Measurements from ENCODE around the gene RNF39. TPM values are rescaled to one million over a fixed set of nuclear protein-coding genes. Genes with fewer than 3 reads are reported as not detected.

RNF39 gene
- total and polyA plus RNA-seq, 2 of the 4 experiments (the other 2 are of a cell fraction) = not detected

DNA sequence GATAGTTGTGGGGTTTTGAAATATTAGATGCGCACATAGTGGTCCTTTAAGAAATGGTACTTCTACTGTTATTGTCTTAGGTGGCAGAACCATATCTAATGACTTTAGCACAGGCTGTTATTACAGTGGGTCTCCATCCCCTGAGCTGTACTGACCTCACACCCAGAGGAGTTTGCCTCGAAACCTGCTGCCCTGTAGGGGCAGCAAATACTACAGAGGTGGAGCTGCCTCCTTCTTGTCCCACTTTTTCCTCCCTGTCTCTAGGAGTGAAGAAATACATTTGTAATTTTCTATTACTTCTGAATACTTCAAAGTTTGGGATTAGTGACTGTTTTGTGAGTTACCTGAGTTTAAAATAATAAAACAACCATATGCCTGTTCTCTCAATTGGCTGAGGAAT lies 29.1 kb upstream of the RNF39 start:
- intact Hi-C loops (cut with micrococcal nuclease) = loop anchor here (5.0 kb wide), 1 partner anchor 113 kb away; no protein-coding TSS in a partner anchor
- H3K27me3 ChIP-seq (ENCODE audit: control insufficient read depth, insufficient read depth, low read length) = peaks cover 48% of the 10 kb centered on the region

More for the DNA sequence above, 29.1 kb upstream of the RNF39 start:
- no peaks in the 10 kb centered on the region for H3K36me3 ChIP-seq (ENCODE audit: control insufficient read depth, insufficient read depth, low read length)
- H3K9ac ChIP-seq (ENCODE audit: low read depth, low read length) = no peak overlapping the region
- H3K56ac ChIP-seq (ENCODE audit: extremely low read depth, insufficient read depth, low read length) = no peak overlapping the region
- H4K5ac ChIP-seq (ENCODE audit: low read depth, low read length) = no peak overlapping the region
- no peak overlapping the region for H2BK5ac ChIP-seq (ENCODE audit: low read depth, low read length, poor library complexity, severe bottlenecking)
- CTCF ChIA-PET = interaction anchor here (3.0 kb wide), 1 partner anchor 27 kb away, joined by 54 read pairs; no protein-coding TSS in a partner anchor
- BruUV-seq (replicated peaks) = no TSS peak
- no peaks in the 10 kb centered on the region for H4K20me1 ChIP-seq (ENCODE audit: insufficient read depth, low read length)
- H4K8ac ChIP-seq (ENCODE audit: low read depth in 2 of 2, low read length in 2 of 2) = no peak overlapping the region
- H3K79me1 ChIP-seq (ENCODE audit: low read depth in 1 of 2, low read length in 2 of 2) = no peaks in the 10 kb centered on the region
- no peak overlapping the region for H2BK15ac ChIP-seq (ENCODE audit: low read depth, low read length)
- no peaks in the 10 kb centered on the region; the same call in 1 of the 2 replicates for H3K9me1 ChIP-seq (ENCODE audit: insufficient read depth, low read length)
- ATAC-seq (ENCODE audit: low read depth) = no peak
- POLR2A ChIA-PET (ENCODE audit: unreplicated experiment) = no interaction called here
- H2AK5ac ChIP-seq (ENCODE audit: low read depth, low read length) = no peak overlapping the region
- dilution Hi-C loops (cut with HindIII; ENCODE audit: low sequenced_read_pairs, unreplicated experiment) (no loop called here), in situ Hi-C loops (cut with MboI; ENCODE audit: low sequenced_read_pairs) (no loop called here)
- peaks cover 6% of the 10 kb centered on the region for H3K4me1 ChIP-seq (ENCODE audit: control insufficient read depth, insufficient read depth, low read length)
- no peak for DNase-seq
- no peak overlapping the region for H4K91ac ChIP-seq (ENCODE audit: insufficient read depth, low read depth, low read length)
- H3K4ac ChIP-seq (ENCODE audit: low read depth, low read length) = no peak overlapping the region
- no CpG with 5 or more reads among the region's 2 CpGs for WGBS, 2 experiments (ENCODE audit: extremely low coverage in 2 of 2, insufficient read length in 1 of 2)
- no peak overlapping the region for H2BK20ac ChIP-seq (ENCODE audit: low read depth, low read length)
- H3K9me3 ChIP-seq (ENCODE audit: control insufficient read depth, insufficient read depth, low read length) = peaks cover 2% of the 10 kb centered on the region; the same call in 1 of the 2 replicates
- no peak overlapping the region for H2AFZ ChIP-seq (replicated peaks; ENCODE audit: low read length, poor library complexity)
- no peak overlapping the region for H3K4me2 ChIP-seq (ENCODE audit: low read depth, low read length)
- no peak overlapping the region for H3K27ac ChIP-seq (ENCODE audit: insufficient read depth, low read length)
- no peak overlapping the region for H3K18ac ChIP-seq (ENCODE audit: low read depth, low read length)
- no peak overlapping the region for H3K14ac ChIP-seq (replicated peaks; ENCODE audit: low read depth, low read length)
- H2AK9ac ChIP-seq (replicated peaks; ENCODE audit: low read depth, low read length, poor library complexity) = no peak overlapping the region
- H2BK120ac ChIP-seq (ENCODE audit: low read depth, low read length) = no peak overlapping the region
- TF ChIP-seq SMC3 (IDR thresholded peaks at IDR 0.05; ENCODE audit: low read depth, low read length) (no peak), MAFK (IDR thresholded peaks at IDR 0.05; ENCODE audit: low read depth, low read length) (no peak), CEBPB (IDR thresholded peaks at IDR 0.05; ENCODE audit: low read depth, low read length) (no peak), POLR2A (IDR thresholded peaks at IDR 0.05; ENCODE audit: low read depth, low read length) (no peak), MXI1 (IDR thresholded peaks at IDR 0.05; ENCODE audit: borderline replicate concordance, low read depth, low read length) (no peak), RFX5 (IDR thresholded peaks at IDR 0.05; ENCODE audit: low read depth, low read length) (no peak), CHD1 (IDR thresholded peaks at IDR 0.05; ENCODE audit: low read depth, low read length) (no peak), BHLHE40 (IDR thresholded peaks at IDR 0.05; ENCODE audit: low read depth, low read length) (no peak), MAZ (IDR thresholded peaks at IDR 0.05; ENCODE audit: borderline replicate concordance, low read depth, low read length) (no peak), FOS (IDR thresholded peaks at IDR 0.05; ENCODE audit: low read depth, low read length) (no peak), NFE2L2 (IDR thresholded peaks at IDR 0.05; ENCODE audit: low read depth, low read length) (no peak), RCOR1 (IDR thresholded peaks at IDR 0.05; ENCODE audit: insufficient replicate concordance, low read length) (no peak), RAD21 (IDR thresholded peaks at IDR 0.05; ENCODE audit: low read length) (no peak)
- TF ChIP-seq, protein P1, sequence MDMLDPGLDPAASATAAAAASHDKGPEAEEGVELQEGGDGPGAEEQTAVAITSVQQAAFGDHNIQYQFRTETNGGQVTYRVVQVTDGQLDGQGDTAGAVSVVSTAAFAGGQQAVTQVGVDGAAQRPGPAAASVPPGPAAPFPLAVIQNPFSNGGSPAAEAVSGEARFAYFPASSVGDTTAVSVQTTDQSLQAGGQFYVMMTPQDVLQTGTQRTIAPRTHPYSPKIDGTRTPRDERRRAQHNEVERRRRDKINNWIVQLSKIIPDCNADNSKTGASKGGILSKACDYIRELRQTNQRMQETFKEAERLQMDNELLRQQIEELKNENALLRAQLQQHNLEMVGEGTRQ (IDR thresholded peaks at IDR 0.05; ENCODE audit: low read depth, low read length) = no peak
- TF ChIP-seq, protein P2, sequence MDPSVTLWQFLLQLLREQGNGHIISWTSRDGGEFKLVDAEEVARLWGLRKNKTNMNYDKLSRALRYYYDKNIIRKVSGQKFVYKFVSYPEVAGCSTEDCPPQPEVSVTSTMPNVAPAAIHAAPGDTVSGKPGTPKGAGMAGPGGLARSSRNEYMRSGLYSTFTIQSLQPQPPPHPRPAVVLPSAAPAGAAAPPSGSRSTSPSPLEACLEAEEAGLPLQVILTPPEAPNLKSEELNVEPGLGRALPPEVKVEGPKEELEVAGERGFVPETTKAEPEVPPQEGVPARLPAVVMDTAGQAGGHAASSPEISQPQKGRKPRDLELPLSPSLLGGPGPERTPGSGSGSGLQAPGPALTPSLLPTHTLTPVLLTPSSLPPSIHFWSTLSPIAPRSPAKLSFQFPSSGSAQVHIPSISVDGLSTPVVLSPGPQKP (IDR thresholded peaks at IDR 0.05; ENCODE audit: borderline replicate concordance, low read depth, low read length) = no peak
- TF ChIP-seq, protein P3, sequence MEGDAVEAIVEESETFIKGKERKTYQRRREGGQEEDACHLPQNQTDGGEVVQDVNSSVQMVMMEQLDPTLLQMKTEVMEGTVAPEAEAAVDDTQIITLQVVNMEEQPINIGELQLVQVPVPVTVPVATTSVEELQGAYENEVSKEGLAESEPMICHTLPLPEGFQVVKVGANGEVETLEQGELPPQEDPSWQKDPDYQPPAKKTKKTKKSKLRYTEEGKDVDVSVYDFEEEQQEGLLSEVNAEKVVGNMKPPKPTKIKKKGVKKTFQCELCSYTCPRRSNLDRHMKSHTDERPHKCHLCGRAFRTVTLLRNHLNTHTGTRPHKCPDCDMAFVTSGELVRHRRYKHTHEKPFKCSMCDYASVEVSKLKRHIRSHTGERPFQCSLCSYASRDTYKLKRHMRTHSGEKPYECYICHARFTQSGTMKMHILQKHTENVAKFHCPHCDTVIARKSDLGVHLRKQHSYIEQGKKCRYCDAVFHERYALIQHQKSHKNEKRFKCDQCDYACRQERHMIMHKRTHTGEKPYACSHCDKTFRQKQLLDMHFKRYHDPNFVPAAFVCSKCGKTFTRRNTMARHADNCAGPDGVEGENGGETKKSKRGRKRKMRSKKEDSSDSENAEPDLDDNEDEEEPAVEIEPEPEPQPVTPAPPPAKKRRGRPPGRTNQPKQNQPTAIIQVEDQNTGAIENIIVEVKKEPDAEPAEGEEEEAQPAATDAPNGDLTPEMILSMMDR (conservative IDR thresholded peaks at IDR 0.05; ENCODE audit: low read depth, low read length) = no peak
- no peak overlapping the region for H3K23ac ChIP-seq (ENCODE audit: low read depth, low read length)
- H3K4me3 ChIP-seq (ENCODE audit: insufficient read depth, low read depth, low read length) = no peak overlapping the region
